GM18873 (cell line): ENCODE data around the gene ZNF816.
A peak's percentile ranks its signal among the peaks of the same experiment; 100 is the strongest.
"Not testable (repeated sequence)": the region's sequence is repeated elsewhere in the genome, so short reads cannot be mapped to it uniquely, and the experiment has no call there.

Experiments
- ATAC-seq: cut with Tn5 transposase; IDR thresholded peaks from one replicate; pipeline ENCODE4 v1.9.1; 2021; ENCODE audit warnings: mild to moderate bottlenecking, moderate library complexity, moderate number of reproducible peaks; ENCODE audit not compliant: unreplicated experiment, low FRiP score

Gene ZNF816

GRCh38 chr19:52962394-52963246, at the start of gene ZNF816:
Gene ZNF816, minus strand, starts transcription at chr19:52962881. Its CDS starts 6,792 bp downstream, at chr19:52956089.
- ATAC-seq = peak; percentile 74

GRCh38 chr19:53012006-53012405, 49.3 kb upstream of the ZNF816 start:
- ATAC-seq = no peak

GRCh38 chr19:53010494-53010893, 47.8 kb upstream of the ZNF816 start:
- no peak for ATAC-seq

GRCh38 chr19:53008061-53008778, 45.5 kb upstream of the ZNF816 start:
- ATAC-seq = no peak

- ATAC-seq = no peak
These were observed 44.9 kb upstream of the ZNF816 start for GRCh38 chr19:53007606-53008005.

GRCh38 chr19:53007200-53007599, 44.5 kb upstream of the ZNF816 start:
- ATAC-seq = no peak

GRCh38 chr19:53004242-53004641, 41.6 kb upstream of the ZNF816 start:
- no peak for ATAC-seq

- ATAC-seq = no peak
These were observed 39.8 kb upstream of the ZNF816 start for GRCh38 chr19:53002479-53002878.

GRCh38 chr19:52997975-52998374, 35.3 kb upstream of the ZNF816 start:
- no peak for ATAC-seq

- ATAC-seq = no peak
These were observed 33.0 kb upstream of the ZNF816 start for GRCh38 chr19:52995711-52996110.

- no peak for ATAC-seq
These were observed 30.9 kb upstream of the ZNF816 start for GRCh38 chr19:52993342-52994178.

- ATAC-seq = no peak
These were observed 29.7 kb upstream of the ZNF816 start for GRCh38 chr19:52992109-52993004.

GRCh38 chr19:52991484-52991883, 28.8 kb upstream of the ZNF816 start:
- no peak for ATAC-seq

GRCh38 chr19:52990759-52991418, 28.2 kb upstream of the ZNF816 start:
- ATAC-seq = no peak

- ATAC-seq = no peak
These were observed 25.8 kb upstream of the ZNF816 start for GRCh38 chr19:52988506-52988905.

- no peak for ATAC-seq
These were observed 24.5 kb upstream of the ZNF816 start for GRCh38 chr19:52987221-52987620.

GRCh38 chr19:52983167-52983566, 20.5 kb upstream of the ZNF816 start:
- not testable (repeated sequence) for ATAC-seq

GRCh38 chr19:52981329-52981728, 18.6 kb upstream of the ZNF816 start:
- ATAC-seq = no peak

- ATAC-seq = no peak
These were observed 5.1 kb upstream of the ZNF816 start for GRCh38 chr19:52967772-52968171.
